Stimulated activated CD8-positive, alpha-beta memory T cell treated with anti-CD3 and anti-CD28 coated beads, Interleukin-15, amount 100 ng/mL, for 1 hour (primary cell): ENCODE results near the gene COG1.

Experiments
- DNase-seq: peaks from one replicate; pipeline ENCODE4 v3.0.0-alpha.2; 2020; ENCODE audit warnings: low read depth

The COG1 gene

DNA sequence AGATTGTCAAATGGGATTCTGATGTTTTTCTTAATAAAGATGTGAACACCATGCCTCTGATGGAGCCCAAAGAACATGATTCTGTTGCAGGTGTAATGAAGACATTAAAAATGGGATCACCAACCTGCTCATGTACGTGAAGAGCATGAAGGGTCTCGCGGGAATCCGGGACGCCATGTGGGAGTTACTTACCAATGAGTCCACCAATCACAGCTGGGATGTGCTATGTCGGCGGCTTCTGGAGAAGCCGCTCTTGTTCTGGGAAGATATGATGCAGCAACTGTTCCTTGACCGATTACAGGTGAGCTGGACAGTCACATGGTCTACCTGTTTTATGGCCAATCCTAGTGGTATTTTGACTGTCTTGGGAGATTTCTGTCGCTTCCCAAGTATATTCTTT lies 7.6 kb downstream of the COG1 start:
- no peak for DNase-seq

DNA sequence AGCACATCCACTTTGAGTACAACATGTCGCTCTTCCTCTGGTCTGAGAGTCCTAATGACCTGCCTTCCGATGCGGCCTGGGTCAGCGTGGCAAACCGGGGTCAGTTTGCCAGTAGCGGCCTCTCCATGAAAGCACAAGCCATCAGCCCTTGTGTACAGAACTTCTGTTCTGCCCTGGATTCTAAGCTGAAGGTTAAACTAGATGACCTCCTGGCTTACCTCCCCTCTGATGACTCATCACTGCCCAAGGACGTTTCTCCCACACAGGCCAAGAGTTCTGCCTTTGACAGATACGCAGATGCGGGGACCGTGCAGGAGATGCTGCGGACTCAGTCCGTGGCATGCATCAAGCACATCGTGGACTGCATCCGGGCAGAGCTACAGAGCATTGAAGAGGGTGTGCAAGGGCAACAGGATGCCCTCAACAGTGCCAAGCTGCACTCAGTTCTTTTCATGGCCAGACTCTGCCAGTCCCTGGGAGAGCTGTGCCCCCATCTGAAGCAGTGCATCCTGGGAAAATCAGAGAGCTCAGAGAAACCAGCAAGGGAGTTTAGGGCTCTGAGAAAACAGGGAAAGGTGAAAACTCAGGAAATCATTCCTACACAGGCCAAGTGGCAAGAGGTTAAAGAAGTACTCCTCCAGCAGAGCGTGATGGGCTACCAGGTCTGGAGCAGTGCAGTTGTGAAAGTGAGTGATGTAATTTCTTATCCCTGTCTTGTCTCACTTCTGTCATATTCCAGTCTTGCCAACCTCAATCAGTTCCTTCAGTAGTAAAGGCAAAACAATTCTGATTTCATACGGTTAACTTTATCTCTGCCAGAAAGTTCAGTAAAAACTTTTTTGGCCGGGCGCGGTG lies 8.6 kb downstream of the COG1 start:
- DNase-seq = no peak

DNA sequence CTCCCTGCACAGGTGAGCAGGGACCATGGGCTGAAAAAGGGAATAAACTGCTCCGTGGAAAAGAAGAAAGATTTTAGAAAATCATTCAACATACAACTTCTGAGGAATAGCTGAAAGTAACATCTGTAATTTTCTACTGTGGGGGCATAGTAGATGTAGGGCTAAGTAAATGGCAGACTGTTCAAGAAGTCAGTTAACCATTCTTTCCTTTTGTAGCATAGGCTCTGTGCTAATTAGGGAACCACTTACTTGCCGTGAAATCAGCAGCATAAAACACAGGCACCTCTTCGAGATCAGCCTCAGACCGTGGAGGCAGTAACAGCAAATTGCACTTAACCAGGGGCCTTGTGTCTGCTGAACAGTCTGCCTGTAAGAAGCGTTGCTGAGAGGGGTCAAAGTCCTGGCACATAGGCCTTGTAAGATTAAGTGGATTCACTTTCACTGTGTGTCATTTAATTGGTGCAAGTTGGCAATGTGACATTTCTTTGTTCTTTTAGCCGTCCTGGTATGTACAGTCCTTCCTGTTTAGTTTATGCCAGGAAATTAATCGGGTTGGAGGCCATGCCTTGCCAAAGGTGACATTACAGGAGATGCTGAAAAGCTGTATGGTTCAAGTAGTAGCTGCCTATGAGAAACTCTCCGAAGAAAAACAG lies 10.4 kb downstream of the COG1 start:
- no peak for DNase-seq

DNA sequence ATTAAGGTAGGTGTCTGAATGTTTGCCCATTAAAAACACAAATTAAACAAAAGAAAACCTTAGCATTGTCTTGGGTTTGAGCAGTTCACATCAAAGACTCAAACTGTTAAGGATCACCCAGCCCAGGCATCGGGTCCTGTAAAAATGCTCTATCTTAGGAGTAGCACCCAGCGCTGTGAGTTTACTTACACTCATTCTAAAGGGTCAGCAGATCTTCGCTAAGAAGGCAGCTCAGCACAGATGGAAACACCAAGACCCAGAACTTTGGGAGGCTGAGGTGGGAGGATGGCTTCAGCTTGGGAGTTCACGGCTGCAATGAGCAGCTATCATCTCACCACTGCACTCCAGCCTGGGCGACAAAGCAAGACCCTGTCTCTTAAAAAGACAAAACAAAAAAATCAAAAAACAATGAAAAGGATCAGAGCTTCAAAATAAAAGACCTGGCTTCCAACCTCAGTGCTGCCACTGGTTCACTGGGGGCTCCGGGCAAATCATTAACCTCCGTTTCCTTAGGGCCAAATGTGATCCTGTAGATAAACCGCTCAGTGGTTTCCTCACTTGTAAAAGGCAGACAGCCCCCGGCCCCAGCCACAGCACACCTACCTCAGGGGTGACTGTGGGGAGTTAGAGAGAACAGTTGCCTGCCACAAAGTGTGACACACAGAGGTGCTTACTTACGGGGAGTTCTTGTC lies 11.1 kb downstream of the COG1 start:
- DNase-seq = no peak

DNA sequence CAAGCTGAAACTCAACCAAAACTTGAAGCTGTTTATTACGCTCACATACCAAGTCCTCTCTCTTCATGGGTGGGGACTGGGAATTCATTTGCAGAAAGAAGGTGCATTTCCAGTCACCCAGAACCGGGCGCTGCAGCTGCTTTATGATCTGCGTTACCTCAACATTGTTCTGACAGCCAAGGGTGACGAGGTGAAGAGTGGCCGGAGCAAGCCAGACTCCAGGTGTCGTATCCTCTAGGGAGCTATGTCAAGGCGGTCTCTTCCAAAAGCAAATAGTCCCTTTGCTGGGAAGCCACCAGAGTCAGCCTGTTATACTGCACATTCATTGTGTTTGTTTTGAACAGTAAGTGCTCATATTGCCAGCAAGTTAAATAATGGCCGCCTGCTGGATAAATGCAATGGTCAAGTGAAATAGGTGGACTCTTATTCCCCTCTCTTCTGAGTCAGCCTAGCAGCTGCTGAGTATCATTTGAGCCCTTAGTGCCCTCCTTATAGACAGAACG lies 12.7 kb downstream of the COG1 start:
- no peak for DNase-seq

DNA sequence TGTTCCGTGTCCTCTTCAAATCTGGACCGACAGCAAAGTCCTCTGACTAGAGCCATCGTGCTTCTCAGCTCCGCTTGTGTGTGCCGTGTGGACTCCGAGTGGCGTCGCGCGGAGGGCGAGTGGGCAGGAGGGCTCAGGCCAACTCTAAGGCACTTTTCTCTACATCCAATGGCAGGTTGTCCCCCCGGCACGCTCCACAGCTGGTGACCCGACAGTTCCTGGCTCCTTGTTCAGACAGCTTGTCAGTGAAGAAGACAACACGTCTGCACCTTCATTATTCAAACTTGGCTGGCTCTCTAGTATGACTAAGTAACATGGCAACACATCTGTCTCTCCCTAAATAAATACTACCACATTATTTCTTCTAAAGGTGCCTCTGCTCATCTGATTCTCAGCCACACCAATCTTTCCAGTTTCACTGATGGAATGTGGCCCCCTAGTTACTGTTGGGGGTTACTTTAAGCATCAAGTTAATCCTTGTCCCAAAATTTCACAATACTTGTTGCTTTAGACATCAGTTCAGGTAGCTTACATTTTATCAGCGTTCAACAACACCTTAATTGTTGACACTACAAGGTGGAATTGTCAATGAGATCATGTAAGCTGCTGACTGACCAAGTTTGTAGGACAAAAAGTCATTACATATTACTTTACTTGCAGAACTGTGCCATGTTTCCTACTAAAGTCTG lies 15.4 kb downstream of the COG1 start:
- DNase-seq = no peak

DNA sequence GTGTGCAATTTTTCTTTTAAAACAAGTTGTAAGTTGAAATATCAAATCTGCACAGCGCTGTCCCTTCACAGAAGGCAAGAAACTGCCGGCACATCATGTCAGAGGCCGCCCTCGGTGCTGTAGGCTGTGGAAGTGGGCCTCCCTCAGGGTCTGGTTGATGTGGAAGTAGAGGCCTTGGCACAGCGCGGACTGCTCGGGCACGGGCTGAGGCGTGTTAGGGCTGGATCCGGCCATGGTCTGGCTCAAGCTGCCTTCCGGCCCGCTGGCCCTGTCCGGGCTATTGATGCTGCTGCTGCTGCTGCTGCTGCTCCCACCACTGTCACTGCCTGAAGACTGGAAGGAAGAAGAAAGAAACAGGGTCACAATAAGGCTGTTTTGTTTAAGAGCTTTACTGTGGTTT lies 16.6 kb downstream of the COG1 start:
- DNase-seq = no peak

DNA sequence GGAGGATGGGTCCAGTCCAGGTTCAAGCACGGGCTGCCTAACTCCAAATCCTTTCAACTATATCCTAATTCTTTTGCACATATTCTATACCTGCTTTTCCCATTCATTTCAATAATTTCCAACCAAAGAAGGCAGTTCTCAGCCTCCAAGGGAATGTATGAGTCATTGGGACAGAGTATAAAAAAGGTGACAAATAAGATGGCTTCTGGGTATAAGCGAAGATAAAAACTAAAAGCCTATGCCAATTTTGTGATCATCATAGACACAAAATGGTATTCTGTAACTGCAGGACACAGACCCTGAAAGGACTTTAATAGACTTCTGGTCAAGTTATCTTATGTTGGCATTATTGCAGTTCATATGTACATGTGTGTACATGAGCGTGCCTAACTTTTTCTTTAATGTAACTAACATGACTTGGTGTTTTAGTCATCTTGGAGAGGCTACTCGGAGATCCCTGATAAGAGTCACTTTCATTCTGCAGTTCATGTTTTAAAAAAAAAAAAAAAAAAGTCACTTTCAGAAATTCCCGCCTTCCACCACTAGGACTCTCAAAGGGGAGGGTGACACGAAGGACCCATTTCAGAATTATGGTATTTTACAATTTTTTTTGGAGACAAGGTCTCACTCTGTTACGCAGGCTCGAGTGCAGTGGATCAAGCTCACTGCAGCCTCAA lies 17.3 kb downstream of the COG1 start:
- no peak for DNase-seq

DNA sequence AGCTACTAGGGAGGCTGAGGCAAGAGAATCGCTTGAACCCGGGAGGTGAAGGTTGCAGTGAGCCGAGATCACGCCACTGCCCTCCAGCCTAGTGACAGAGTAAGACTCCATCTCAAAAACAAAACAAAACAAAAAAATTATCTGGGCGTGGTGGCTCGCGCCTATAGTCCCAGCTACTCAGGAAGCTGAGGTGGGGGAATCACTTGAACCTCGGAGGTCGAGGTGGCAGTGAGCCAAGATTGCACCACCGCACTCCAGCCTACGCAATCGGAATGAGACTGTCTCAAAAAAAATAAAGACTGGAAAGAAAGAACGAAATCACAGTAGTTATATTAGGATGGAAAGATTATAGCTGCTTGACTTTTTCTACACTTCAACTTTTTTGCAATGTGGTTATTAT lies 18.9 kb downstream of the COG1 start:
- DNase-seq = peak; percentile 24

DNA sequence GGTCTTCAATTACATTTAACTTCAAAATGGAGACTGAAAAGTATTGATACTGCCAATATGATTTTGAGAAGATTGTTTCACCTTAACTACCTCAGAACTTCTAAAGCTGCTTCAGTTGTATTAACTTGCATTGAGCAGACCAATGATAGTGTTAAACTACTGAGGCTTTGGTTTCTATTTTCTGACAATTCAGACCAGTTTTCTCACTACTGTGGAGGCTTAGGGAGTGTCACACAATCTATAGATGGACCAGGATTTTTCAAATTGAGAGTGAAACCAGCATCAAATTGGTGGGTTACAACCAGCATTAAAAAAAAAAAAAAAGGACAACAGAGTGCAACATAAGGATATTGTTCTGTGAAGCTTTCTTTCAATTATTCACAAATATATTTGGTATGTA lies 21.2 kb downstream of the COG1 start:
- DNase-seq = no peak

DNA sequence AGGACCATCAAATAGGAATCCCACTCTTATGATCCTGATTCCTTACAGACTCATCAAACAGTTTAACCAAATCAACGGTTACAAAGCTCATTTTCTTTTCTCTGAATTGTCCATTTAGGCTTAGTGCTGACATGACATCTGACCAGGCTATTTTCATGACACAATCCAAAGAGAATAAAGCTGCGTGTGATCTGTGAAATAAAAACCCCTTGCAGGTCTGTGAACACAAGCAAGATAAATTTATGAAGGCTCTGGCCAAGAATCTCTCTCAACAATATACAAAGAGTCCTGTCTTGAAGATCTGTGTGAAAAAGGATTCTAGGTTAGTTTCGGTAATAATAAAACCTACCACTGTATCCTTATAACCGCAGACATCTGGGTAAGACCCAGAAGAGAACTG lies 22.0 kb downstream of the COG1 start:
- DNase-seq = no peak

DNA sequence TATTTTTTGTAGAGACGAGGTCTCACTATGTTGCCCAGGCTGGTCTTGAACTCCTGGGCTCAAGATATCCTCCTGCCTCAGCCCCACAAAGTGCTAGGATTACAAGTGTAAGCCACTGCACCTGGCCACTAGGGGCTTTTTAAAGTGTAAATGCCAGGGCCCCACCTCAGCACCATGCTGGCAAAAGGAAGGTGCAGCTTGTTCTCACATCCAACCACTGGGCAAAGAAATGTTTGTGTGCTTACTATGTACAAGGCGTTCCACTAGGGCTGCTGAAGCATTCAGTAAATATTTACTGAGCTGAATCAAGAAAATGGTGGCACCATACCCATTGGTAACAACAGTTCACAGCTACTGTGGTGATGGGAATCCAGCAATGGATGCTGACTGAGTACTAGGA lies 22.6 kb downstream of the COG1 start:
- DNase-seq = no peak

DNA sequence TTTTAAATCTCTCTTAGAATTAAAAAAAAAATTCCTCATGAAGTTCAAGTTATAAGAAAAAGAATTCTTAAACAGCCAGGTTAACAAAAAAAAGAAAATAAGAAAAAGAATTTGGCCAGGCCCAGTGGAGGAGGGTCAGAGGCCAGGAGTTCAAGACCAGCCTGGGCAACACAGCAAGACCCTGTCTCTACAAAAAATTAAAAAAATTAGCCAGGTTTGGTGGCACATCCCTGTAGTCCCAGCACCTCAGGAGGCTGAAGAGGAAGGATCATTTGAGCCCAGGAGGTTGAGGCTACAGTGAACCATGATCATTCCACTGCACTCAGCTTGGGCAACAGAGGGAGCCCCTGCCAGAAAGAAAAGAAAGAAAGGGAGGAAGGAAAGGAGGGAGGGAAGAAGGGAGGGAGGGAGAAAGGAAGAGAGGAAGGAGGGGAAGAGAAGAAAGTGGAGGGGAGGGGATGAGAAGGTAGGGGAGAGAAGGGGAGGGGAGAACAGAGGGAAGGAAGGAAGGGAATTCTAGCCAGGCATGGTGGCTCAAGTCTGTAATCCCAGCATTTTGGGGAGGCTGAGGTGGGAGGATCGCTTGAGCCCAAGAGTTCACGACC lies 30.9 kb downstream of the COG1 start:
- DNase-seq = no peak

DNA sequence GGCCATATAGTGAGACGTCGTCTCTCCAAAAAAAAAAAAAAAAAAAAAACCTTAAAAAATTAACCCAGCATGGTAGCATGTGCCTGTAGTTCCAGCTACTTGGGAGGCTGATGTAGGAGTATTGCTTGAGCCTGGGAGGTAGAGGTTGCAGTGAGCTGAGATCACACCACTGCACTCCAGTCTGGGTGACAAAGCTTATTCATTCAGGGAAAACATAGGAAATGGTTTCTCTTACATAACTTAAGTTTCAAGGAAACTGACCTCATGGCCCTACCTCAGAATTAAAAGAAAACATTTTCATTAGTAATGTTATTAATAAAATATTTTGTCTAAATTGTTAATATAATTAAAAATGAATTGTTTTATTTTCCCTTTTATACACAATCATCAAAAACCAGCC lies 31.4 kb downstream of the COG1 start:
- no peak for DNase-seq

DNA sequence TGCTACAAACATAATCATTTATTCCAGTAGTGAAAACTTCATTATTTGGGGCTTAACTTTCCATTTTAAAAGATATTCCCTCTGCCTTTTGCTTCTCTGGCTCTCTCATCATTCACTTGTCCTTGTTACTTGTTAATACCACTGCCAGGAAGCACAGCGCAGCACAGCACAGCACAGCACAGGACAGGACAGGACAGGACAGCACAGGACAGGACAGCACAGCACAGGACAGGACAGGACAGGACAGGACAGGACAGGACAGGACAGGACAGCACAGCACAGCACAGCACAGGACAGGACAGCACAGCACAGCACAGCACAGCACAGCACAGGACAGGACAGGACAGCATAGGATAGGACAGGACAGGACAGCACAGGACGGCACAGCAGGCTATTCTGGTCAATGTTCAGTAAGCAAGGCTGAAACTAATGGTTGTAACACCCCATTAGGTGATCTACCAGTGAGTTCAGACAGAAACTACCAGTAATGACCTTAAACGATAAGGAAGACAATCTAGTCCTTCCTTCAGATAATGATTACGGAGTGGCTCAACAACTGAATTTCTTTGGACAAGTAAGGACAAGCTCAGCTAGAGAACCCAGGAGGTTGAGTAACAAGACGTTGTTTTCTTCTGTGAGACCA lies 31.9 kb downstream of the COG1 start:
- no peak for DNase-seq

DNA sequence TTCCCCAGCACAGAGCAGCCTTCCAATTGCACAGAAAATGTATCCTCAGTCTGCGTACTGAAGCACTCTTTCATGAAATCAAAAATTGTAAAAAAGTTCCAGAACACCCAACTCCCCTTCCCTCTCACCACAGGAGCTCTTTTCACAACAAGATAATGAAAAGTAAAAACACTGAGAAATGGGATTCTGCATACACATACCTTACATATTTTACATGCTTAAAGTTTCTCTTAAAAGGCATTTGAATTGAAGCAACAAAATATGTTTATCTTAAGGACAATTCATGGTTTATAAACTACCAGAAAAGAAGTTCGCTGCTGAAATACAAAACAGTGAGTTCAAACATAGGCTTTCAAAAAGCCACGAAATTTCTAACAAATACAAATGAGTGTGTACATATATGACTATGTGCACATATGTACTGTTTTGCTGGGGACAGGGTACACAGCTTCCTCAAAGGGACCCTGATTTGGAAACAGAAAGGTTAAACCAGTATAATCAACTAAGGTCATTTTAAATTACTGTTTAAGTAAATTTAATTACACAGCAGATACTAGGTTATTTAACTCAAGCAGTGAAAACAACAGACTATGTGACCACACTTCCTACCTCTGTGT lies 33.8 kb downstream of the COG1 start:
- DNase-seq = no peak

DNA sequence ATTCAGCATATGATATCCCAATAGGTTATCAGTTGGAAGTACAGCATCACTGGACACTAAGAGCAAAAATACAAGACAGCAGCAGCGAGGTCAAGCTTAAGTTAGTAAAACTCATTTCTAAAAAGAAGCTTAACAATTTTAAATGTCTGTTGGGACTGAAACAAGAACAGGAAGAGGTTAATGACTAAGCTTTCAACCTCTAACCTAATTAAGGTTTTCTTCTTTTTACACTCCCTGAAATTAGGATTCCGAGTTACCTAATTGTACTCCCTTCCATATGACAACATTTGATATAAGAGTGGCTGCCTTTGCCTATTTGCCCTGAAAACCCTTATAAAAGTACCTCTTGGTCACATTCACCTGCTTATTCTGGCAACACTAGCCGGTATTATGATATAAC lies 34.5 kb downstream of the COG1 start:
- no peak for DNase-seq

DNA sequence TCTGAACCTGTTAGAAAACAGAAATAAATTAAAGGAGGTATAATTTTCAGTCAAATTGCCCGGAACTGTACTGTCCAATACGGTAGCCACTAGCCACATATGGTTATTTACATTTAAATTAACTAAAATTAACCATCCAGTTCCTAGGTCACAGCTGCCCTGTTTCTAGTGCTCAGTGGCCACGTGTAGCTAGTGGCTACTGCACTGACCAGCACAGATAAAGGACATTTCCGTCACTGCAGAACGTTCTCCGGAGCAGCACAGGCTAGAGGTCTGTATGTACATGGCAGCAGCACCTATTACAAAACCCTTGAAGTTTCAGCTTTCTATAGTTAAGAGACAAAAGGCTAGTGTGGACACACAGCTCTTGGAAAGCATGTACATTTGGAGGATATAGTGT lies 35.1 kb downstream of the COG1 start:
- no peak for DNase-seq

DNA sequence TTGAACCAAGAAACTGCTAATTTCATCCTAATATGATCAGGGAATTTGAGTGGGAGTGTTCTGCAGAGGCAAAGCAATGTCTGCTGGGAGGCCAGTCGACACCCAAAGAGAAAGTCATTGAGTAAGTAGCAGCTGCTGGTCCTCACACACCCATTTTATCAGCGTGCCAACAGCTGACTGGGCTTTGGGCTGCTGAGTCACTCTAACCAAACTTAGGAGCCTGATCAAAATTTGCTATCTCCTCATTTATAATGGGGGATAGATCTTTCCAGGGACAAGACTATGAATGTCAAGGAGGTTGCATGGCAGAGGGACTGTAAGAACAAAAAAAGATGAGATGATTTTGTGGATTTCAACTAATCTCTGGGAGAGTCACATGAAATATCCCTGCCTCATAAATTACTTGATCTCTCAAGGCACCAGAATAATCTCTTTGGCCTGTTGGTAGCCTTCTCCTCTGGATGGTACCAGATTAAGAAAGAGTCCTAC lies 35.9 kb downstream of the COG1 start:
- no peak for DNase-seq

DNA sequence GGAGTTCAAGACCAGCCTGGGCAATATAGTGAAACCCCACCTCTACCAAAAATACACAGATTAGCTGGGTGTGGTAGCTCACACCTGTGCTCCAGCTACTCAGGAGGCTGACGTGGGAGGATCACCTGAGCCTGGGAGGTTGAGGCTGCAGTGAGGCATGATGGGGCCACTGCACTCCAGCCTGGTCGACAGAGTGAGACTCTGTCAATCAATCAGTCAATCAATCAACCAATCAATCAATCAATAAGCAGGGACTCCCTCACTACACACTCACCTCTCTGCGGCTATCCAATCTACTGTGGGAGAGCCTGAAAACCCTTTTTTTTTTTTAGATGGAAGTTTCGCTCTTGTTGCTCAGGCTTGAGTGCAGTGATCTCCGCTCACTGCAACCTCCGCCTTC lies 37.2 kb downstream of the COG1 start:
- DNase-seq = no peak
